Measurements from ENCODE around the gene KISS1.

- TF ChIP-seq CTCF (IDR thresholded peaks at IDR 0.05) (no peak), POLR2A (IDR thresholded peaks at IDR 0.05) (no peak)
Observed at GRCh38 chr1:204149107-204149506, 47.2 kb downstream of the KISS1 start.

Measured in right lobe of liver (tissue), 4 donors.